Measurements from ENCODE around the gene SPIC.

DNA sequence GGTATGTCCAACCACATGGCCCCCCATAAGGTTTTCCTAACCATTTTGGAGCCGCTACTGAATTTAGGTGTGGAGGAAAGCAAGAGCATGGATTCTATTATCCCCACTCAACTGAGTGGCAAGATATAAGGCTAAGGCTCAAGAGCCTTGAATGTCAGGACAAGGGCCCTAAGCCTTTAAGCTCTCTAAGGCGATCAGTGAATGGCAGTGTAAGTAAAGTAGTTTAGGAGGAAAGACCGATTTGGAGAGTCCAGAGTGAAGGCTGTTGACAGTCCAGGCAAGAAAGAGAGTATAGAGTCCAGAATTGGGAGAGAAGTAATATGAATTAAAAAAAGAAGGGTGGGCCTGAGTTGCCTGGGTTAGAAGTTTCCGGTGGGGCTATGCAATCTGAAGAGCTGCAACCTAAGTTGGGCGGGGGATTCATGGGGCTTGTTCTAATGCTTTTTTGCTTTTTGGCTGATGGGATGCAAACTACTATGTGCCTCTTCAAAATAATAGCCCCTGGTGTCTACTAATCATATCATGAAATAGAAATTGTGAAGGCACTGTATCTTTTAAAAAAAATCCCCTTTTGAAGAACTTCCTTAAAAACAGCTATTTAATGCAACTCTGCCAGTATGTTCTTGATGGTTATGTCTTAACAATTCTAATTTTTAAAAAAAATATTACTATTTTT, at the start of gene SPIC:
- TF ChIP-seq TAF1 (IDR thresholded peaks at IDR 0.05; ENCODE audit: low read depth, low read length) (no peak), POLR2A (IDR thresholded peaks at IDR 0.05; ENCODE audit: low read depth, low read length) (no peak), POLR2AphosphoS5 (IDR thresholded peaks at IDR 0.05; ENCODE audit: low read depth, low read length) (no peak)
